Activated gamma-delta T cell (primary cell): ENCODE results near the gene FAM114A2.
"Not testable (repeated sequence)": the region's sequence is repeated elsewhere in the genome, so short reads cannot be mapped to it uniquely, and the experiment has no call there.

Source experiments
- DNase-seq: peaks from one replicate; lab custom pipeline; 2025; lab: John Stamatoyannopoulos, UW
- total RNA-seq, 2 donors: gene quantifications; one replicate each; lab custom pipeline; 2026; lab: John Stamatoyannopoulos, UW

The FAM114A2 gene
- total RNA-seq, result 34.5 to 42.8 reads per million in 2 donors

DNA sequence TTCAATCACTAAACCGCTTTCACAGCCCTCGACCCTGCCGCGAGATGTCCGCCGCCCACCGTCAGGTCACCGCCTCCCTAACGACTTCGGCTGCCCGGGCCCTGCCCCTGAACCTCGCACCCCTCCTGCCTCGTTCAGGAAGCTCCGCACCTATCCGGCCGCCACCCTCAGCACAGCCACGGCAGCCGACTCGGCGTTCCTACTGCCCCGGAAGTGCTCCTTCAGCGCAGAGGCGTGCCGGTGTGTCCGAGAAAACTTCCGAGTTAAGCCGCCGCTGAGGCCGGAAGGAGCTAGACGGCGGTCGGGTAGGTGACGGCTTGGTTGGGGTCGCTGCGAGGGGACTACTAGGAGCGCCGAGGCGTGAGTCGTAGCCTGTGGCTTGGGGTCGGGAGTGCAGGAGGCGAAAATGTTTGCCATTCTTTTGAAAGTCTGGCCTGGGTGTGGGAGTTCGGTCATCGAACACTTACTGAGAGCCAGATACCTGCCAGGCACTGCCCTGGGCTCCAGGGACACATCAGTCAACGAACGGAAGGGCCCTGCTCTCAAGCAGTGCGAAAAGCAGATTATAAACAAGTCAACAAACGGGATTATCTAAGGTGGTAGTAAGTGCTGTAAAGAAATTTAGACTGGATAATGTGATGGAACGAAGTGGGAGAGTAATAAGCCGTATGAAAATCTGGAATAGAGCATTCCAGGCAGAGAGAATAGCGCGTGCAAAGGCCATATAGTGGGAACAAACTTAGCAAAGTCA, at the start of gene FAM114A2, which contains the start of gene MFAP3:
Gene FAM114A2, minus strand, starts transcription at position 204 of the 751 bp plus-strand sequence. CDS start 3,957 bp downstream, outside the sequence.
Gene MFAP3, plus strand, starts transcription at position 261 of the 751 bp plus-strand sequence. CDS start 10,756 bp downstream, outside the sequence.
- peak; percentile 79 for DNase-seq

GRCh38 chr5:154087260-154087659, 48.5 kb upstream of the FAM114A2 start:
- no peak for DNase-seq

DNA sequence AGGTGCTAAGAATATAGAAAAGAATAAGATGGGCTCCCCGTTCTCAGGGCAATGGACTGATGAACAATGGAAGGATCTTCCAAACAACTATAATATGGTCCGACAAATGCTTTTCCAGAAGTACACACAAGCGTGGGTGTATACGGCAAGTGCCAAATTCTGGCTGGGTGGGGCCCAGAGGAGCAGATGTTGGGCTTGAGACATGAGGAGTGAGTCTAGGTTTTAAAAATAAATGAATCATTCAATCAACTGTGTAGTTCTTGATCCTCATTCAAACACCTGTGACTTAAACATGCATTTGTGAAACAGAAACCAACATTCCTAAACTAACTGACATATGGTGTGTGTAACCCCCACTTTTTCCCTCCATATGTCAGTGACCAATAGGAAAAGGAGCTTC, 47.9 kb upstream of the FAM114A2 start:
- no peak for DNase-seq

GRCh38 chr5:154086146-154086545, 47.4 kb upstream of the FAM114A2 start:
- DNase-seq, result no peak

DNA sequence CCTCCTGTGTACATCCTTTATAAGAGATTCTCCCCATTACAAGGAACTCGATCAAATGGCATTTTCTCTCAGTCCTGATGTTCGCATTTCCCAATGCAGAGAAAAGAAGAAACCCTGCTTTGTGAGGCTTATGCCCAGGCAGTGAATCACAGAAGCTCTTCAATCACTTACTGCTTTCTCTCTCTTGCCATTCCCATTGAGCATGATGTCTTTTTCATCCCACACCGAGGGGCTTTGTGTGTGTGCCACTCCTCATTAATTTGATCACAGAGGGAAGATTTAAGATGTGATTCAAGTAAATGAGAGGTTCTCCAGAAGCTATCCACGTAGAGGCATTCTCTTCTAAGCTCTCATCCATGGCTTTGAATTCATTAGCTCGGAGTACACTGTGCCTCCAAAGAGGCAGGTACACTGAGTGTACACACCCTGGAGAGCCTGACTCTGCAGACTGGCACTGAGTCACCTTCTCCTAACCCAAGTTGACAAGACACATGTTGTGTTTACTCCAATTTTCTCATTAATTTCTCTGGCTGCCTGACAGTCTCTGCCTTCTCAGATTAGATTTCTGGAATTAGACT, 45.4 kb upstream of the FAM114A2 start:
- no peak for DNase-seq

DNA sequence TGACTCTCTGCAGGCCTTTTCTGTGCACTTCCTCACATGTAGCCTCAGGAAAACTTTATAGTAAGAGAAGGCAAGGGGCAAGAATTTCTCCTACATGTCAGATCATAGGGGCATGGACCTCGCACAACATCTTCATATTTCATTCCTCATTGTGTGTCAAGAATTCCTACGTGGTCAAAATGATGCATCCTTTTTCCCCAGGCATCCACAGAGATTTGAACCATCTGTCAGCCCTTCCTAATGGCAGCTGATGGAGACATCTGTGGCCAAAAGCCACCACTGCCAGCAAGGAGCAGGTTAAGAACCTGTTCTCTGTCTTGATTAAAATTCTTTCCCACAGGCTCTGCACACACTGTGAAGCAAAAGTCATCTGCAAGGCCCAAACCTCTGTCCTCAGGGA, 42.5 kb upstream of the FAM114A2 start:
- DNase-seq, result no peak

GRCh38 chr5:154078272-154078671, 39.6 kb upstream of the FAM114A2 start:
- DNase-seq, result no peak

DNA sequence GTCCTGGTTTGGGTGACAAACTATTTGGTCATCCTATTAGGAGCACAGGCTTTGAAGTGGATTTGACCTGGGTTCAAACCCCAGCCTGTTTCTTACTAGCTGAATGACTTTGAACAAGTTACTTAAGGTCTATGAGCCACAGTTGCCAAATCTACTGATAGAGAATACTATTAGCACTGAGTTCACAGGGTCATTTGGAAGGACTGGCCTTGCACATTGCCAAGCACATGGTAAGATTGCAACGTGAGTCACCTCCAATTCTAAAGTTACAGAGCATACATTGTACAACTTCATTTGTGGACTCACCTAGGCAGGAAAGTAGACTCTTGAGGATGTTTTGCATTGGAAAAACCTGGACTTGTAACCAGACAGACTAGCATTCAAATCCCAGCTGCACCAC, 39.0 kb upstream of the FAM114A2 start:
- DNase-seq, result no peak

DNA sequence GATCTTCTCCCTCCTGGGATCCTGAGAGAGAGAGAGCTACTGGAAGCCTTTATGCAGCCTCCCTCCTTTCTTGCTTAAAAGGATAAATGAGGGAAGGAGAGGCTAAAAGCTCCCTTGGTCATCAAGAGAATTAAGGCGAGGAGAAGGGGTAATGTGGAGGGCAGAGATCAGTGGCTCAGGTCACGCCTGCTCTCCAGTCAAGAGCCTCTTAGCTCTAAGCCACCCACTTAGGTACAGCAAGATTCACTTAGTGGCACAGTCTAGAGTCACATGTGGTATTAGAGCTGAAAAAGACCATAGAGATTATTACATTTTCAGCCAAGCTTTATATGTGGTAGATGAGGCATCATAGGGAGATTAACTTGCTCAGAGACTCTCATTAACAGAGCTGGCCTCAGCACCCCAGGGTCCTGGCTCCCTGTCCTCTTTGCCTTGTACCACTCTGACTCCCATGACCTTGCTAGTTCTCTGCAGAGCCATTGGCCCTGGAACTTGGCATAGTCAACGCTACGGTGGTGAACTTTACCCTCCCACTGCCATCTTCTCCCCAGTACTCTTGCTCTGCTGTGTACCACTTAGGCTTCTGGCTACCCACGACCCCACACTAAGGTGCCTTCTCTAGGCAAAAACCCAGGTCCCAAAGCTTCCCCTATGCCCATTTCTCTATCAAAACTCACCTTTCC, 37.7 kb upstream of the FAM114A2 start:
- no peak for DNase-seq

DNA sequence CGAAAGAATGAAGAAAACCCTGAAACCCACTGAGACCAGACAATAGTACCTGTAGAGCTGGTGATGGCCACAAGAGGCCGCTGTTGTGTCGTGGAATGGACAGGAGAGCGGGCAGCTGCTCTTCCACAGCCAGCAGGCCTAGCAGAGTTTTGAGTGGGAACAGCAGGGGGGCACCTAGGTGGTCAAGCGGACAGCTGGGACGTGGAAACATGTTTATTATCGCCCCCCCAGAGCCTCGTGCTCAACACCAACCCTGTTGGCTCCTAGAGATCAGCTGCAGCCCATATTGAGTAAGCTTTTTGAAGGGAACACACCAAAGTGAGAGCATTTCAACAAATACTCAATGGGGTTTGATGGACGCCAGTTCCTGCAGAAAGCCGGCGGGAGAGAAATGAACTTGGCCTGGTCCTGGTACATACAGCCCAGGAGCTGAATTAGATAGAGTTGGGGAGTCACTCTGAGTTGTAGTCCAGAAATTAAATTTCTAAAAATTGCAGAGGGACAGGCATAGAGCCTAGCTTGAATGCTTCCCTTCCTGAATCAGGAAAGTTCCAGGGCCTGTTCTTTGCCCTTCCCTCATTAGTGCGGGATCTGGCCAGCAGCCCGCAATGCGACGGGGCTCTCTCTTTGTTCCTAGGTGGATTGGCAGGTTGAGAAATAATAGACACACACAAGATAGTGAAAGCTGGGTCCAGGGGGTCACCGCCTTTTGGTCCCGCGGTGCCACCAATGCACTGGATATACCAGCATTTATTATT, 33.9 kb upstream of the FAM114A2 start:
- no peak for DNase-seq

DNA sequence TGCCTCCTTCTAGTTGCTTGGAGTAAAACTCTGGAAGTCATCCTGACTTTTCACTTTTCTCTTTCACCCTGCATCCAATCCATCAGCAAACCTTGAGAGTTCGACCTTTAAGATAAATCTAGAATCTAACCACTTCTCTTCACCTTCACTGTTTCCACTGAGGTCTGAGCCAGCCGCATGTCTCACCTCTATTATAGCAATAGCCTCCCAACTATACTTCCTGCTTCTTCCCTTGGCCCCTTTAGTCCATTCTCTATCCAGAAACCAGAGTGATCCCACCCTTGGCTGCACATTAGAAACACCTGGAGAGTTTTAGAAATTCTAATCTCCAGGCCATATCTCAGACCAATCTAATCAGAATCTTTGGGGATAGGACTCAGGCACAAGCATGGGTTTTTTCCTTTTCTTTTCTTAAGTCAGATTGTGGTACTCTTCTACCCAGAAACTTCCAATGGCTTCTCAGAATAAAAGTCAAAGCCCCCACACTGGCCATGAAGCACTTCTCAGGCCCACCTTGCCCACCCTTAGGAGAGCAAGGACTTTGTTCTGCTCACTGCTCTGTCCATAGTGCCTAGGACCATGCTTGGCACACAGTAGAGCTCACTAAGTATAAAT, 33.2 kb upstream of the FAM114A2 start:
- no peak for DNase-seq

DNA sequence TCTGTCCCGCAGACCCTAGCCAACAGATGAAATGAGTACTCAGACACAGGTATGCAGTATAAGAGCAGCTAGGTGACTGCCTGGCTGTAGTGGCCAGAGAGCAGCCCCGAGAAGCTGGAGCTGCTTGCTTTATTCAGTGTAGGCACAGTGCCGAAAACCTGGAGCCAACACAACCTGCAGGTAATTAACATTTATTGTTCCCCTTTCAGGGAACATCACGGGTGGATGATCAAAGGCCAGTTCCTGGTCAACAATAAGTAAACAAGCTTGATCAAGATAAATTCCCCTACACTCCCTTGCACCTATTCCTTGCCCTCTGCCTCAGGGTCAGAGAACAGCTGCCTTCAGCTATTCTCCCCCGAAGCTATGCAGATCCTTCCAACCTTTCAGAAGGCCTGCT, 31.1 kb upstream of the FAM114A2 start:
- DNase-seq, result not testable (repeated sequence)

GRCh38 chr5:154065971-154066370, 27.3 kb upstream of the FAM114A2 start:
- no peak for DNase-seq

DNA sequence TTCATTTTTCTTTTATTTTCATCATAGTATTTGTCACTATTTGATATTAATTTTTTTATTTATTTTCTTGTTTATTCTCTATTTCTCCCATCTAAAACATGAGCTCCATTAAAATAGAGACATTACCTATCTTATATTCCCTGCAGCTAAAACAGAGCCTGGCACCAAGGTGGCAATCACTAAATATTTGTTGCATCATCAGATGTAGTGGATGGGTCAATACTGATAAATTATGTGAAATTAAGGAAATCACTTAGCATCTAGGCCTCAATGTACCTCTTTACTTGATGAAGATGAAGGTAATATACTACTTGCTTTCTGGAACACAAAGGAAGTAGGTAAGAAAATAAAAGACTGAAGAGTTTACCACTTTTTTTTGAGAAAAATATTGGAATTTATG, 24.7 kb upstream of the FAM114A2 start:
- no peak for DNase-seq

GRCh38 chr5:154060606-154061005, 21.9 kb upstream of the FAM114A2 start:
- DNase-seq, result no peak

DNA sequence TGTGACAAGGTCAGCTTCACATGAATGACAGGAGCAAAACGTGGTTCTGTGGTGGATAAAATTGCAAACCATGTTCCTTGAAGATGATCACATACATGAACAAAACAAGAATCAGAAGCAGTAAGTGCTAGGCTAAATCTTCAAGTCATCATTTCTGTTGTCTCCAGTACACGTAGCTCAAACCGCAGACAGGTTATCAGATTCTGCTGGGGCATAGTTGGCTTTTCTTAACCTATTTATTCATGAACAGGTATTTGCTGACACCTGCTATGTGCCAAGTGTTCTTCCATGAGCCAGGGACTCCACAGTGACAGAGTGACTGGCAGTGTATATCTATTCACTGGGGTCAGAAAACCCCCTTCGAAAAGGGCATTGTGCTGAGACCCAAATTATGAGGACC, 20.9 kb upstream of the FAM114A2 start:
- DNase-seq, result no peak

DNA sequence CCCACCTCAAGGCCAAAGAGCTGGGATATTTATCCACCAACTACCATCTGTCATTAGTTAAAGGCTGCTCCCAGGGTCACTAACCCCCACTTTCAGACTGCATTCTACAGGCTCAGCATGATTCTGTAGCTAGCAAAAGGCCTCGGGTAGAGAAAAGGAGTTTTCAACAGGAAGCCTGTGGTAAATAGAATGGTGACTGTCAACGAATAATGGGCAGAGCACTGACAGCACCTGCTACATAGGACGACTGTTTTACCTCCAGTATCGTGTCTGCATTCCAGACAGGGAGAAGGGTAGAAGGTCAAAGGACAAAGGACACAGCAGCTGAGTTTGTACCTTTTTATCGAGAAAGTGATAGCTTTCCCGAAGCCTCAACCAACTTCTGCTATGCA, 20.3 kb upstream of the FAM114A2 start:
- no peak for DNase-seq

DNA sequence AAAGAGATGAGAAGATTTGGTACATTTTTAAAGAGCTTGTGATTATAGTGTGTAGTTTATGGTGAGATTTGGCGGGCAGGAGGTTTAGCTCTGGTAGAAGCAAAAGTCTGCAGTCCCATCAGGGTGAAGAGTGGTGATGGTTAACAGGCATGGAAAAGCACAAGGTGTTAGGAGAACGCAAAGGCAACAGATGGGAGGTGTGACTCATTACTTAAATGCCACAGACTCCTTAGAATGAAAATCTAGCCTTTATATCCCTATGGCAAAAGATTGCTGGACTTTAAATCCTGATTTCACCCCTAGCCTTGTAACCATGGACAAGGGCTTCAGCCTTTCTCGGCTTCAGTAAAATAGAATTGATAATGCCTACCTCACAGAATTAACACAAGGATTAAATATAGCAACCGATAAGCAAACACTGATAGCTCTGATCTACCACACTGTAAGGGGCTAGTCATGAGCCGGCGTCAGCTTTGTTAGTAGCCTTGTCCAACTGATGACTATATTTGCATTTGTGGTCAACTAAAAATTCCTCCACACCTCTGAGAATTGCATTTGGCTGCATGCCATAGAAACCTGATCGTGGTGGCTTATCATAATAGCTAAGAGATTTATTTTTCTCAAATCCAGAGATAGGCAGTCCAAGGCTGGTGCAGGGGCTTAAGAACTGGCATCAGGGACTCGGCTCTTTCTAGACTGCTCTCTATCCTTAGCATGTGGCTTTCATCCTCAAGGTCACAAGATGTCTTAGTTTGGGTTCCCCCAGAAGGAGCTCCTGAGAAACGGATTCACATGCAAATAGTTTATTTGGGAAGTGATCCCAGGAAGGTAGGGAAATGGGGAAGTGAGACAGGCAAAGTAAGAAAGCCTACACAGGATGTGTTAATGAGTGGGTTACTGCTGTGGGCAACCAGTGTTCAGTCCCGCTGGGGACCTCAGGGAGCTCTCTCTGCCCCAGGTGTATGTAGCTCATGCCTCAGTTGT, 19.6 kb upstream of the FAM114A2 start:
- no peak for DNase-seq

DNA sequence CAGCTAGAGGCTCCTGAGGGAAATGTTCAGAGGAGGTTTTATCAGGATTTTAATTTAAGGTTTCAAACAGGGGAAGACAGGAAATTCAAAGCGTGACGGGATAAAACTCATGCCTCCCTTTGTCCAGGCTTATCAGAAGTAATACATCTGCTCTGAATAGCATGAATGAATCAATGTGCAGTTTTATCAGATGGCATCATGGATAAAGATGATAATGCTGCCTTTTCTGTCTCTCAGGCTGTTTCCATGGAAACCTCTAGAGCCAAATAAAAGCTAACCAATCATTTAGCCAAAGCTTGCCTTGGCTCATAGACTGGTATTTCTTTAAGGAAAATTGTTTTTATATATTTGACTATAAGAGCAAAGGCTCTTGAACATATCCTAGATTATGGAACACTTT, 16.5 kb upstream of the FAM114A2 start:
- DNase-seq, result no peak

DNA sequence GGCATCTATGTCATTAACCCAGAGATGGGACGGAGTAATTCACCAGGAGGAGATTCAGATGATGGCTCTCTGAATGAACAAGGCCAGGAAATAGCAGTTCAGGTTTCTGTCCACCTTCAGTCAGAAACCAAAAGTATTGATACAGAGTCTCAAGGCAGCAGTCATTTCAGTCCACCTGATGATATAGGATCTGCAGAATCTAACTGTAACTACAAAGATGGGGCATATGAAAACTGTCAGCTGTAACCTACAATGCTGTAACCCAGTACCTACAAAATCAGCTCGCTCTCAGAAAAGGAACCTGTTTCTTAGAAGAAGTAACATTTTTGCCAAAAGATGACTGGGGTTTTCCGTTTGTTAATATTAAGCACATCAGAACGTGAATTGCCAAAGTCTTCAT, 14.8 kb upstream of the FAM114A2 start:
- no peak for DNase-seq

GRCh38 chr5:154049636-154050035, 10.9 kb upstream of the FAM114A2 start:
- no peak for DNase-seq
